Measurements from ENCODE around the gene RWDD3. TPM values are rescaled to one million over a fixed set of nuclear protein-coding genes. Genes with fewer than 3 reads are reported as not detected.

The RWDD3 gene
- polyA plus RNA-seq, 1 donor (not counting 4 experiments of a cell fraction or from before 2014, with no cell fraction given) = 15.0 TPM

DNA sequence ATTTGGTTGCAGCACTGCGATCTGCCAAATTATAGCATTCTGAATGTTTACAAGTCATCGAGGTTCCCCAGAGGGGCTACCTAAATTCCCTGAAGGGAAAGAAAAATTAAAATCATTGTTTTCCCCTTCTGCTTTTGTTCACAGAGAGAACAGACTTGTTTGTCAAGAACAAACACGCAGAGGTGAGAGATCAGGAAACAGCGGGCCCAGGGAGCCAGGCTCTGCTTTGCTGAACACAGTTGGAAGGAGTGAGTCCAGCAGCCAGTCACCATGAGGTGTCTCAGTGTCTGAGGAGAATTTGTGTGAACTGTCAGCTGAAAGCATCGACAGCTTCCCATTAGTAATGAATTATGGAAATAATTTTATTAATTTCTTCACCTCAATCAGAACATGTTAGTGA is 52.5 kb downstream of the RWDD3 start:
- no peaks in the 10 kb centered on the region for H3K79me2 ChIP-seq (ENCODE audit: control insufficient read depth, insufficient read depth, low read length)
- H4K20me1 ChIP-seq (ENCODE audit: control insufficient read depth, extremely low read depth, insufficient read depth, low read length) = no peaks in the 10 kb centered on the region
- DNase-seq (ENCODE audit: low read depth, low spot score) = no peak
- H3K36me3 ChIP-seq (ENCODE audit: control insufficient read depth in 2 of 2, extremely low read depth in 1 of 2, insufficient read depth in 2 of 2, low read length in 2 of 2) = no peaks in the 10 kb centered on the region
- no peak overlapping the region for H3K27ac ChIP-seq (ENCODE audit: control insufficient read depth, insufficient read depth, low read length)
- H3K4me3 ChIP-seq (ENCODE audit: control insufficient read depth in 2 of 3, extremely low read depth in 1 of 3, insufficient read depth in 2 of 3, low read depth in 1 of 3, low read length in 3 of 3) = no peak overlapping the region
- no peak overlapping the region for H2AFZ ChIP-seq (ENCODE audit: control insufficient read depth, low read length)
- no peak for FAIRE-seq
- H3K9ac ChIP-seq (ENCODE audit: control insufficient read depth, extremely low read depth, insufficient read depth, low read length) = no peak overlapping the region
- TF ChIP-seq, protein P1, sequence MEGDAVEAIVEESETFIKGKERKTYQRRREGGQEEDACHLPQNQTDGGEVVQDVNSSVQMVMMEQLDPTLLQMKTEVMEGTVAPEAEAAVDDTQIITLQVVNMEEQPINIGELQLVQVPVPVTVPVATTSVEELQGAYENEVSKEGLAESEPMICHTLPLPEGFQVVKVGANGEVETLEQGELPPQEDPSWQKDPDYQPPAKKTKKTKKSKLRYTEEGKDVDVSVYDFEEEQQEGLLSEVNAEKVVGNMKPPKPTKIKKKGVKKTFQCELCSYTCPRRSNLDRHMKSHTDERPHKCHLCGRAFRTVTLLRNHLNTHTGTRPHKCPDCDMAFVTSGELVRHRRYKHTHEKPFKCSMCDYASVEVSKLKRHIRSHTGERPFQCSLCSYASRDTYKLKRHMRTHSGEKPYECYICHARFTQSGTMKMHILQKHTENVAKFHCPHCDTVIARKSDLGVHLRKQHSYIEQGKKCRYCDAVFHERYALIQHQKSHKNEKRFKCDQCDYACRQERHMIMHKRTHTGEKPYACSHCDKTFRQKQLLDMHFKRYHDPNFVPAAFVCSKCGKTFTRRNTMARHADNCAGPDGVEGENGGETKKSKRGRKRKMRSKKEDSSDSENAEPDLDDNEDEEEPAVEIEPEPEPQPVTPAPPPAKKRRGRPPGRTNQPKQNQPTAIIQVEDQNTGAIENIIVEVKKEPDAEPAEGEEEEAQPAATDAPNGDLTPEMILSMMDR (optimal IDR thresholded peaks at IDR 0.05 in 1 of 3, IDR thresholded peaks at IDR 0.05 in 1 of 3, conservative IDR thresholded peaks at IDR 0.05 in 1 of 3; ENCODE audit: extremely low read depth in 1 of 3, insufficient read depth in 2 of 3, low read length in 3 of 3) = no peak
- no peak for TF ChIP-seq EZH2 (IDR thresholded peaks at IDR 0.05; ENCODE audit: low read length)
- dilution Hi-C loops (cut with MboI; ENCODE audit: extremely low pct_ligation_motif_present, low sequenced_read_pairs) = no loop called here
- H3K27me3 ChIP-seq (ENCODE audit: control insufficient read depth, extremely low read depth, insufficient read depth, low read length) = no peaks in the 10 kb centered on the region
- no peaks in the 10 kb centered on the region for H3K9me3 ChIP-seq (ENCODE audit: control insufficient read depth, low read depth, low read length)
- H3K9me1 ChIP-seq (ENCODE audit: control insufficient read depth, extremely low read depth, insufficient read depth, low read length) = no peaks in the 10 kb centered on the region
- no peaks in the 10 kb centered on the region for H3K4me1 ChIP-seq (ENCODE audit: control insufficient read depth, extremely low read depth, insufficient read depth, low read length)
- no peak overlapping the region for H3K4me2 ChIP-seq (ENCODE audit: control insufficient read depth, extremely low read depth, insufficient read depth, low read depth, low read length)

DNA sequence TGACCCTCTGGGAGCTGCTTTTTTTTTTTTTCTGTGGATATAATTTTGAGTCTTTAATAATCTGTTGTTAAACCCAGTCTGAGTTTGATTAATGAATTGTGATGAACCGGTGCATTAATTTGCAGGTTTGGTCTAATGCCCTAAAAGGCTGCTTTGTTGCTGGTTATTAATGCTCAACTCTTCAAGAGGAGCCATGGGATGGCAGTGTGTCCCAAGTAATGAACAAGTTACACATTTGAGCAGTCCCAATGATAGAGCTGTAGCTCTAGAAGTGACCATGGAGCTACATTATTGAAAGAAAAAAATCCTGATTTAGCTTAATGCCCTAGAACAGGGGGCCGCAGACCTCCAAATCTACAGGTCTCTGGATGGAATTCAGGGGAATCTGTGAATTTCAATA is 53.1 kb downstream of the RWDD3 start:
- dilution Hi-C loops (cut with MboI; ENCODE audit: extremely low pct_ligation_motif_present, low sequenced_read_pairs) = no loop called here
- Histone ChIP-seq H3K9ac (ENCODE audit: control insufficient read depth, extremely low read depth, insufficient read depth, low read length) (no peak overlapping the region), H3K79me2 (ENCODE audit: control insufficient read depth, insufficient read depth, low read length) (no peaks in the 10 kb centered on the region), H3K4me3 (ENCODE audit: control insufficient read depth in 2 of 3, extremely low read depth in 1 of 3, insufficient read depth in 2 of 3, low read depth in 1 of 3, low read length in 3 of 3) (no peak overlapping the region), H4K20me1 (ENCODE audit: control insufficient read depth, extremely low read depth, insufficient read depth, low read length) (no peaks in the 10 kb centered on the region), H2AFZ (ENCODE audit: control insufficient read depth, low read length) (no peak overlapping the region), H3K4me2 (ENCODE audit: control insufficient read depth, extremely low read depth, insufficient read depth, low read depth, low read length) (no peak overlapping the region), H3K27me3 (ENCODE audit: control insufficient read depth, extremely low read depth, insufficient read depth, low read length) (no peaks in the 10 kb centered on the region), H3K9me1 (ENCODE audit: control insufficient read depth, extremely low read depth, insufficient read depth, low read length) (no peaks in the 10 kb centered on the region), H3K27ac (ENCODE audit: control insufficient read depth, insufficient read depth, low read length) (no peak overlapping the region), H3K4me1 (ENCODE audit: control insufficient read depth, extremely low read depth, insufficient read depth, low read length) (no peaks in the 10 kb centered on the region), H3K9me3 (ENCODE audit: control insufficient read depth, low read depth, low read length) (no peaks in the 10 kb centered on the region), H3K36me3 (ENCODE audit: control insufficient read depth in 2 of 2, extremely low read depth in 1 of 2, insufficient read depth in 2 of 2, low read length in 2 of 2) (no peaks in the 10 kb centered on the region)
- no peak for DNase-seq (ENCODE audit: low read depth, low spot score)
- FAIRE-seq = no peak
- no peak for TF ChIP-seq EZH2 (IDR thresholded peaks at IDR 0.05; ENCODE audit: low read length)
- TF ChIP-seq, protein P1 (optimal IDR thresholded peaks at IDR 0.05 in 1 of 3, IDR thresholded peaks at IDR 0.05 in 1 of 3, conservative IDR thresholded peaks at IDR 0.05 in 1 of 3; ENCODE audit: extremely low read depth in 1 of 3, insufficient read depth in 2 of 3, low read length in 3 of 3) = peak in 1 of 3 experiments; percentile 11

All from keratinocyte (primary cell).